Measurements from ENCODE around the gene ADCY4. TPM values are rescaled to one million over a fixed set of nuclear protein-coding genes. Genes with fewer than 3 reads are reported as not detected.

Gene ADCY4
- total and polyA plus RNA-seq, 2 of the 13 experiments (the other 11 are each of a cell fraction or from before 2014, with no cell fraction given): 0.03 TPM; not detected in 1

GRCh38 chr14:24271134-24271833 is 63.6 kb downstream of the ADCY4 start, which contains the start of gene RABGGTA (continued):
- TF ChIP-seq ZBTB2 (CRISPR knock-in tag; IDR thresholded peaks at IDR 0.05; ENCODE audit: low read depth) (peak; percentile 97), MAFF (IDR thresholded peaks at IDR 0.05; ENCODE audit: low read depth, low read length) (no peak), ZNF20 (CRISPR knock-in tag; IDR thresholded peaks at IDR 0.05) (peak; percentile 98), KDM2A (CRISPR knock-in tag; IDR thresholded peaks at IDR 0.05; ENCODE audit: borderline replicate concordance, low read depth) (peak; percentile 99), ZNF44 (CRISPR knock-in tag; IDR thresholded peaks at IDR 0.05) (peak; percentile 93), ZNF292 (CRISPR knock-in tag; IDR thresholded peaks at IDR 0.05; ENCODE audit: borderline replicate concordance, low read depth) (peak; percentile 84), ZNF616 (CRISPR knock-in tag; IDR thresholded peaks at IDR 0.05; ENCODE audit: low read depth) (peak; percentile 97), ZNF24 (IDR thresholded peaks at IDR 0.05) (no peak; the same call in 1 of the 2 replicates), SPEN (CRISPR knock-in tag; IDR thresholded peaks at IDR 0.05; ENCODE audit: low read depth) (peak; percentile 100), ZNF329 (CRISPR knock-in tag; IDR thresholded peaks at IDR 0.05; ENCODE audit: low read depth) (peak; percentile 94), TOE1 (CRISPR knock-in tag; IDR thresholded peaks at IDR 0.05) (peak; percentile 99), JDP2 (CRISPR knock-in tag; IDR thresholded peaks at IDR 0.05; ENCODE audit: borderline replicate concordance) (peak; percentile 75), ZSCAN5A (CRISPR knock-in tag; IDR thresholded peaks at IDR 0.05; ENCODE audit: borderline replicate concordance) (peak; percentile 99), RFX1 (IDR thresholded peaks at IDR 0.05) (no peak), KMT2B (CRISPR knock-in tag; IDR thresholded peaks at IDR 0.05) (peak; percentile 99), SNAPC5 (CRISPR knock-in tag; IDR thresholded peaks at IDR 0.05; ENCODE audit: borderline replicate concordance) (peak; percentile 93; the same call in 1 of the 2 replicates), NPAS2 (CRISPR knock-in tag; IDR thresholded peaks at IDR 0.05; ENCODE audit: borderline replicate concordance) (no peak), ZNF572 (CRISPR knock-in tag; IDR thresholded peaks at IDR 0.05) (peak; percentile 88; the same call in 1 of the 2 replicates), ZBTB21 (CRISPR knock-in tag; IDR thresholded peaks at IDR 0.05) (peak; percentile 22; the same call in 1 of the 2 replicates), TCF7 (IDR thresholded peaks at IDR 0.05; ENCODE audit: low read depth) (peak; percentile 20; the same call in 1 of the 2 replicates), HDAC1 (CRISPR knock-in tag; IDR thresholded peaks at IDR 0.05) (peak; percentile 99), MAFK (conservative IDR thresholded peaks at IDR 0.05 in 1 of 2, IDR thresholded peaks at IDR 0.05 in 1 of 2; ENCODE audit: low read length in 2 of 2) (peak in 1 of 2 experiments; percentile 14; a peak in 2 of 4 replicates), ZSCAN21 (CRISPR knock-in tag; IDR thresholded peaks at IDR 0.05; ENCODE audit: borderline replicate concordance) (peak; percentile 99), CENPT (CRISPR knock-in tag; IDR thresholded peaks at IDR 0.05; ENCODE audit: low read depth) (peak; percentile 98), NFYC (CRISPR knock-in tag; IDR thresholded peaks at IDR 0.05) (peak; percentile 68; the same call in 1 of the 2 replicates), PHF8 (CRISPR knock-in tag; IDR thresholded peaks at IDR 0.05) (peak; percentile 99), ZNF382 (CRISPR knock-in tag; IDR thresholded peaks at IDR 0.05; ENCODE audit: borderline replicate concordance) (no peak), ZNF550 (CRISPR knock-in tag; IDR thresholded peaks at IDR 0.05; ENCODE audit: borderline replicate concordance) (peak; percentile 95; the same call in 1 of the 2 replicates), ZNF546 (CRISPR knock-in tag; conservative IDR thresholded peaks at IDR 0.05) (peak; percentile 100), PAX8 (CRISPR knock-in tag; IDR thresholded peaks at IDR 0.05; ENCODE audit: borderline replicate concordance) (peak; percentile 100)

Measured in HepG2 (cell line).